Endothelial cell of umbilical vein (primary cell): ENCODE results near the gene CSTF3. TPM values are rescaled to one million over a fixed set of nuclear protein-coding genes. Genes with fewer than 3 reads are reported as not detected.

ENCODE experiments used
- BruUV-seq: library from RNA; stranded (reverse); fragments of 400-500 nt; replicated peaks from 2 replicates; lab custom pipeline; 2021; lab: Mats Ljungman, UMichigan
- CTCF ChIA-PET: fragments of 300-600, 350-600 bp; sonication (Branson Sonifier 250); formaldehyde crosslinking; loops from one replicate; lab custom pipeline; 2021; ENCODE audit warnings: antibody characterized with exemption, inconsistent platforms; lab: Charles Lee
- POLR2A ChIA-PET: fragments of 300-600, 350-600 bp; sonication (Branson Sonifier 250); formaldehyde crosslinking; loops from one replicate; lab custom pipeline; 2021; ENCODE audit warnings: antibody characterized with exemption, inconsistent platforms; lab: Charles Lee
- DNase-seq: peaks from one replicate; pipeline ENCODE4 v3.0.0-alpha.2; 2011; ENCODE audit warnings: low read depth, low spot score
- FAIRE-seq: peaks from 2 replicates; lab custom pipeline; 2011; peaks lifted over from hg19 to GRCh38; lab: Jason Lieb, UNC
- H2AFZ ChIP-seq: 2 replicates; pipeline ENCODE4 v1.6.0; 2012; ENCODE audit warnings: low read depth, low read length, control low read depth, inconsistent platforms
- H3K27ac ChIP-seq: 2 replicates; pipeline ENCODE4 v1.5.1; 2011; ENCODE audit warnings: low read depth, mild to moderate bottlenecking, control low read depth, low read length, moderate library complexity; ENCODE audit not compliant: insufficient read depth
- H3K27me3 ChIP-seq, 2 experiments: 2 replicates each; pipeline versions ENCODE4 v1.6.0 to v1.6.1; 2011; ENCODE audit warnings: low read length in 2 of 2, mixed read lengths in 1 of 2; ENCODE audit not compliant: control insufficient read depth in 2 of 2, insufficient read depth in 2 of 2
- H3K36me3 ChIP-seq, 2 experiments: 2 replicates in 1 of 2; 3 replicates in 1 of 2; pipeline ENCODE4 v1.5.1; 2011; ENCODE audit warnings: low read length in 2 of 2, mild to moderate bottlenecking in 1 of 2, moderate library complexity in 1 of 2; ENCODE audit not compliant: control insufficient read depth in 2 of 2, insufficient read depth in 2 of 2; ENCODE audit errors: extremely low read depth in 1 of 2
- H3K4me1 ChIP-seq: 3 replicates; pipeline ENCODE4 v1.5.1; 2011; ENCODE audit warnings: mild to moderate bottlenecking, low read length; ENCODE audit not compliant: control insufficient read depth, insufficient read depth; ENCODE audit errors: extremely low read depth
- H3K4me2 ChIP-seq: 2 replicates; pipeline ENCODE4 v1.6.1; 2011; ENCODE audit warnings: low read length, control low read depth, mixed read lengths; ENCODE audit not compliant: insufficient read depth
- H3K4me3 ChIP-seq, 3 experiments: fragments of 200-600 bp in 1 of 3; sonication (generic), shearing (Covaris generic) in 1 of 3; replicated peaks in 1 of 3; 2 replicates each; pipeline ENCODE4 v1.5.1; 2011 to 2016; ENCODE audit warnings: control low read depth in 3 of 3, low read length in 3 of 3, mild to moderate bottlenecking in 2 of 3, inconsistent platforms in 1 of 3, low read depth in 1 of 3, moderate library complexity in 1 of 3; ENCODE audit not compliant: insufficient read depth in 1 of 3
- H3K79me2 ChIP-seq: 2 replicates; pipeline ENCODE4 v1.6.0; 2012; ENCODE audit warnings: low read length, inconsistent platforms; ENCODE audit not compliant: control insufficient read depth, insufficient read depth
- H3K9ac ChIP-seq: replicated peaks from 2 replicates; pipeline ENCODE3; 2011; ENCODE audit warnings: low read length, control low read depth; ENCODE audit not compliant: insufficient read depth; ENCODE audit errors: extremely low read depth
- H3K9me1 ChIP-seq: replicated peaks from 3 replicates; pipeline ENCODE4 v1.6.0; 2011; ENCODE audit warnings: mild to moderate bottlenecking, low read length; ENCODE audit not compliant: control insufficient read depth, insufficient read depth; ENCODE audit errors: extremely low read depth
- H3K9me3 ChIP-seq: replicated peaks from 2 replicates; pipeline ENCODE4 v1.5.1; 2012; ENCODE audit warnings: low read length, inconsistent platforms; ENCODE audit not compliant: control insufficient read depth, insufficient read depth
- H4K20me1 ChIP-seq: replicated peaks from 2 replicates; pipeline ENCODE3; 2011; ENCODE audit warnings: mild to moderate bottlenecking, low read length; ENCODE audit not compliant: control insufficient read depth, insufficient read depth; ENCODE audit errors: extremely low read depth
- CTCF ChIP-seq, 2 donors: IDR thresholded peaks; 1 replicate in 1 of 2; 2 replicates in 1 of 2; pipeline ENCODE4 v1.5.1; 2011; ENCODE audit warnings: low read length in 2 of 2, mild to moderate bottlenecking in 2 of 2, moderate library complexity in 2 of 2, control low read depth in 1 of 2, inconsistent platforms in 1 of 2, low read depth in 1 of 2; ENCODE audit not compliant: insufficient read depth in 1 of 2; ENCODE audit errors: extremely low read depth in 1 of 2
- EZH2 ChIP-seq: IDR thresholded peaks from 2 replicates; pipeline ENCODE4 v1.6.1; 2012; ENCODE audit warnings: borderline replicate concordance, low read depth, mild to moderate bottlenecking, moderate library complexity, low read length, inconsistent platforms; ENCODE audit not compliant: severe bottlenecking
- FOS ChIP-seq: IDR thresholded peaks from 2 replicates; pipeline ENCODE4 v1.6.1; 2011; ENCODE audit warnings: mild to moderate bottlenecking, low read length, moderate library complexity, borderline replicate concordance; ENCODE audit not compliant: insufficient read depth
- GATA2 ChIP-seq: IDR thresholded peaks from 2 replicates; pipeline ENCODE4 v1.7.0; 2011; ENCODE audit warnings: low read depth, mild to moderate bottlenecking, moderate library complexity, mixed read lengths, low read length; ENCODE audit not compliant: insufficient read length, insufficient read depth
- JUN ChIP-seq: IDR thresholded peaks from 2 replicates; pipeline ENCODE4 v1.6.1; 2011; ENCODE audit warnings: borderline replicate concordance, low read depth; ENCODE audit not compliant: insufficient read length, insufficient read depth
- MYC ChIP-seq: IDR thresholded peaks from one replicate; pipeline ENCODE4 v1.6.1; 2011; ENCODE audit warnings: mild to moderate bottlenecking, low read depth, low read length
- POLR2A ChIP-seq: IDR thresholded peaks from 2 replicates; pipeline ENCODE4 v1.6.1; 2012; ENCODE audit warnings: low read depth, mild to moderate bottlenecking, control low read depth, low read length
- POLR2AphosphoS5 ChIP-seq: IDR thresholded peaks from 2 replicates; pipeline ENCODE4 v1.6.1; 2012; ENCODE audit warnings: low read depth, mild to moderate bottlenecking, control low read depth, low read length, moderate library complexity; ENCODE audit not compliant: insufficient read depth
- dilution Hi-C: fragments of 300-500 bp; cut with MboI; formaldehyde crosslinking; loops from one replicate; pipeline ENCODE4 v1.15.0; 2019; ENCODE audit warnings: low sequenced_read_pairs; ENCODE audit not compliant: extremely low pct_ligation_motif_present
- intact Hi-C: fragments of 100-400 bp; cut with micrococcal nuclease; formaldehyde crosslinking; loops from one replicate; pipeline ENCODE4 v1.10.0; 2022
- polyA plus RNA-seq, 4 experiments: library from polyadenylated mRNA; depleted of rRNA in 3 of 4; stranded (reverse) in 3 of 4; unstranded in 1 of 4; fragments of >200 nt; gene quantifications; 2 replicates each; pipeline versions ENCODE4 v1.2.1 to v1.2.3, GENCODE V29; 2011 to 2012; ENCODE audit warnings: missing spikeins in 1 of 4
- total RNA-seq: library from RNA; stranded (reverse); gene quantifications from 2 replicates; pipeline ENCODE4 v1.2.3, GENCODE V29; 2021
- TF ChIP-seq, protein P1 (sequence below): IDR thresholded peaks from 2 replicates; pipeline ENCODE4 v1.6.1; 2011; ENCODE audit not compliant: insufficient read depth, insufficient read length

The CSTF3 gene
- total and polyA plus RNA-seq, 2 donors (not counting 3 experiments of a cell fraction or from before 2014, with no cell fraction given): 18.3 to 46.6 TPM

DNA sequence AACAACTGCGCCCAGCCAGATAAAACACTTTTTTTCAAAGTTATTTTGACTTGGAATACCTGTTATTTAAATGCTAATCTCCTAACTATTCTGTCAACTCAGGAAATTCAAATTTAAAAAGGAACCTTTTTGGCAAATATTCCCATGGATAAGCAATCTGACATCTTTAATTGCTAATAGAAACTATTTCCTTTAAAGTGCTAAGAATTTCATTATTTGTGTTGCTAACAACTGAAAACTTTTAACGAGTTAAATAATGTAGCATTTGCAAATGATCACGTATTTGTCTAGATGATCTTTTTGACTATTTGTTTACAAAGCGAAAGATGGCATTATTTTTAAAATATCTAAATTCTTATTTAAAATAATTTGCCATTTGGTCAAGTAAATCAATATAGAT lies 28.8 kb downstream of the CSTF3 start:
- FAIRE-seq (no peak), DNase-seq (no peak)
- Histone ChIP-seq H3K36me3 (peaks cover 0 to 3% of the 10 kb centered on the region in 2 experiments), H2AFZ (no peak overlapping the region), H3K4me2 (no peak overlapping the region), H3K79me2 (no peaks in the 10 kb centered on the region), H3K9me3 (no peaks in the 10 kb centered on the region), H3K27ac (no peak overlapping the region), H3K4me1 (no peaks in the 10 kb centered on the region), H3K4me3 (no peak overlapping the region), H4K20me1 (no peaks in the 10 kb centered on the region), H3K9ac (no peak overlapping the region), H3K27me3 (no peaks in the 10 kb centered on the region), H3K9me1 (no peaks in the 10 kb centered on the region)
- intact Hi-C loops (no loop called here), dilution Hi-C loops (no loop called here)
- ChIA-PET POLR2A (no interaction called here), CTCF (no interaction called here)
- no peak for TF ChIP-seq FOS
- no peak for TF ChIP-seq EZH2
- no peak for TF ChIP-seq GATA2
- TF ChIP-seq JUN: no peak
- TF ChIP-seq, protein P1, sequence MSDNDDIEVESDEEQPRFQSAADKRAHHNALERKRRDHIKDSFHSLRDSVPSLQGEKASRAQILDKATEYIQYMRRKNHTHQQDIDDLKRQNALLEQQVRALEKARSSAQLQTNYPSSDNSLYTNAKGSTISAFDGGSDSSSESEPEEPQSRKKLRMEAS: no peak
- no peak for TF ChIP-seq MYC
- no peak for TF ChIP-seq POLR2AphosphoS5
- no peak for TF ChIP-seq POLR2A
- TF ChIP-seq CTCF (IDR thresholded peaks at IDR 0.05; ENCODE audit: extremely low read depth in 1 of 2, insufficient read depth in 1 of 2, low read depth in 1 of 2, low read length in 2 of 2): no peak
- BruUV-seq: no TSS peak
